ENCODE data around the gene DHRS12. TPM values are rescaled to one million over a fixed set of nuclear protein-coding genes. Genes with fewer than 3 reads are reported as not detected.

The DHRS12 gene
- total RNA-seq, 1 experiment from 2014 or later = 10.2 TPM

- ChIA-PET POLR2A (no interaction called here), CTCF (no interaction called here)
- no peak overlapping the region for H3K27ac Mint-ChIP-seq
- no peak for DNase-seq (ENCODE audit: low spot score)
- no peaks in the 10 kb centered on the region for H3K36me3 Mint-ChIP-seq
- no peaks in the 10 kb centered on the region for H3K9me3 Mint-ChIP-seq
- H3K4me3 Mint-ChIP-seq = no peak overlapping the region
- ATAC-seq = no peak
- no peaks in the 10 kb centered on the region; the same call in 1 of the 2 replicates for H3K27me3 Mint-ChIP-seq (ENCODE audit: low read depth)
- no peak for TF ChIP-seq GTF2I (CRISPR knock-in tag; conservative IDR thresholded peaks at IDR 0.05)
- no peak for TF ChIP-seq KAT7 (CRISPR knock-in tag; IDR thresholded peaks at IDR 0.05; ENCODE audit: borderline replicate concordance)
- TF ChIP-seq HMGXB4 (CRISPR knock-in tag; IDR thresholded peaks at IDR 0.05) = no peak
- no peak for TF ChIP-seq FOXP4 (CRISPR knock-in tag; IDR thresholded peaks at IDR 0.05)
- peaks cover 4% of the 10 kb centered on the region; the same call in 1 of the 2 replicates for H3K4me1 Mint-ChIP-seq
Measured at GRCh38 chr13:51839711-51840540, 36.0 kb upstream of the DHRS12 start.

GRCh38 chr13:51838240-51838846 is 34.4 kb upstream of the DHRS12 start:
- no peaks in the 10 kb centered on the region for H3K9me3 Mint-ChIP-seq
- POLR2A ChIA-PET = no interaction called here
- TF ChIP-seq NR1H2 (CRISPR knock-in tag; IDR thresholded peaks at IDR 0.05) (no peak), CREB1 (CRISPR knock-in tag; IDR thresholded peaks at IDR 0.05) (no peak), SP1 (CRISPR knock-in tag; conservative IDR thresholded peaks at IDR 0.05) (no peak), SMAD4 (CRISPR knock-in tag; IDR thresholded peaks at IDR 0.05) (no peak), ESRRA (CRISPR knock-in tag; IDR thresholded peaks at IDR 0.05; ENCODE audit: borderline replicate concordance) (no peak), IRF1 (CRISPR knock-in tag; IDR thresholded peaks at IDR 0.05) (no peak), TEAD1 (CRISPR knock-in tag; IDR thresholded peaks at IDR 0.05) (no peak), ELF4 (CRISPR knock-in tag; IDR thresholded peaks at IDR 0.05; ENCODE audit: low read depth) (no peak), ZNF138 (CRISPR knock-in tag; conservative IDR thresholded peaks at IDR 0.05) (no peak), FOXK1 (CRISPR knock-in tag; IDR thresholded peaks at IDR 0.05) (no peak), ATF6 (CRISPR knock-in tag; IDR thresholded peaks at IDR 0.05) (no peak), ZNF317 (CRISPR knock-in tag; IDR thresholded peaks at IDR 0.05; ENCODE audit: borderline replicate concordance, low read depth) (no peak)
- H3K4me3 Mint-ChIP-seq = no peak overlapping the region
- H3K4me1 Mint-ChIP-seq = no peaks in the 10 kb centered on the region
- no peak overlapping the region for H3K27ac Mint-ChIP-seq
- CTCF ChIA-PET = interaction anchor here (1.0 to 1.1 kb wide), 2 partner anchors 17 to 75 kb away, joined by 3 read pairs; no protein-coding TSS in a partner anchor
- no peaks in the 10 kb centered on the region for H3K36me3 Mint-ChIP-seq
- DNase-seq (ENCODE audit: low spot score) = no peak
- H3K27me3 Mint-ChIP-seq (ENCODE audit: low read depth) = no peaks in the 10 kb centered on the region
- no peak for ATAC-seq

All from WTC11 (cell line).